Loucy (cell line): ENCODE measurements around the gene FECH.

Experiments
- CTCF ChIP-seq: fragments of 200-600 bp; sonication (generic); conservative IDR thresholded peaks from 2 replicates; pipeline ENCODE4 v1.5.1; 2014; ENCODE audit warnings: mild to moderate bottlenecking, antibody characterized with exemption, low read length
- EZH2phosphoT487 ChIP-seq: fragments of 200-600 bp; IDR thresholded peaks from 2 replicates; pipeline ENCODE4 v1.6.1; 2018; ENCODE audit warnings: antibody characterized with exemption, mild to moderate bottlenecking, moderate library complexity, borderline replicate concordance

GRCh38 chr18:57589161-57589560 lies 2.7 kb upstream of the FECH start:
- TF ChIP-seq CTCF (no peak), EZH2phosphoT487 (no peak)
